Neuronal stem cell (in vitro differentiated cells): Measurements from ENCODE around the gene YIPF1.

Experiments used
- DNase-seq: peaks from one replicate; pipeline ENCODE4 v3.0.0-alpha.2; 2013; ENCODE audit warnings: low spot score
- H2AFZ ChIP-seq: one replicate; pipeline ENCODE4 v1.6.1; 2013; ENCODE audit warnings: mild to moderate bottlenecking, low read length, inconsistent platforms
- H2AK5ac ChIP-seq: 2 replicates; pipeline ENCODE4 v1.6.1; 2013; ENCODE audit warnings: low read depth, mild to moderate bottlenecking, inconsistent platforms, low read length, moderate library complexity, mixed read lengths
- H2BK120ac ChIP-seq: 2 replicates; pipeline ENCODE4 v1.6.1; 2013; ENCODE audit warnings: low read depth, mild to moderate bottlenecking, inconsistent platforms, low read length, moderate library complexity, mixed read lengths
- H2BK12ac ChIP-seq: one replicate; pipeline ENCODE4 v1.6.1; 2013; ENCODE audit warnings: low read length, inconsistent platforms
- H2BK15ac ChIP-seq: 2 replicates; pipeline ENCODE4 v1.6.1; 2013; ENCODE audit warnings: mild to moderate bottlenecking, low read length, inconsistent platforms, mixed read lengths
- H2BK5ac ChIP-seq: one replicate; pipeline ENCODE4 v1.6.1; 2013; ENCODE audit warnings: inconsistent platforms, mild to moderate bottlenecking, low read length, moderate library complexity
- H3K14ac ChIP-seq: one replicate; pipeline ENCODE4 v1.6.1; 2013; ENCODE audit warnings: low read length, inconsistent platforms
- H3K18ac ChIP-seq: 2 replicates; pipeline ENCODE4 v1.6.1; 2013; ENCODE audit warnings: low read length, inconsistent platforms
- H3K23ac ChIP-seq: 2 replicates; pipeline ENCODE4 v1.6.1; 2013; ENCODE audit warnings: low read depth, mild to moderate bottlenecking, mixed read lengths, low read length, inconsistent platforms; ENCODE audit not compliant: poor library complexity
- H3K27ac ChIP-seq: replicated peaks from 3 replicates; pipeline ENCODE4 v1.5.1; 2013; ENCODE audit warnings: low read length, inconsistent platforms
- H3K27me3 ChIP-seq, 3 experiments: 2 replicates each; pipeline ENCODE4 v1.6.1; 2013; ENCODE audit warnings: low read length in 3 of 3, mild to moderate bottlenecking in 2 of 3, inconsistent platforms in 1 of 3, low read depth in 1 of 3, mixed read lengths in 1 of 3, moderate library complexity in 1 of 3; ENCODE audit not compliant: control insufficient read depth in 3 of 3, insufficient read depth in 3 of 3
- H3K36me3 ChIP-seq, 2 donors: replicated peaks in 1 of 2; 2 replicates each; pipeline ENCODE4 v1.6.1; 2013; ENCODE audit warnings: low read length in 2 of 2; ENCODE audit not compliant: control insufficient read depth in 2 of 2, insufficient read depth in 2 of 2
- H3K4ac ChIP-seq: 2 replicates; pipeline ENCODE4 v1.6.1; 2013; ENCODE audit warnings: inconsistent platforms, mild to moderate bottlenecking, low read length, moderate library complexity
- H3K4me1 ChIP-seq, 2 donors: 1 replicate in 1 of 2; 2 replicates in 1 of 2; pipeline ENCODE4 v1.6.1; 2013; ENCODE audit warnings: low read length in 2 of 2, low read depth in 1 of 2; ENCODE audit not compliant: control insufficient read depth in 2 of 2, insufficient read depth in 1 of 2
- H3K4me2 ChIP-seq: one replicate; pipeline ENCODE4 v1.6.1; 2013; ENCODE audit warnings: mild to moderate bottlenecking, low read length, inconsistent platforms; ENCODE audit not compliant: insufficient read depth, poor library complexity, severe bottlenecking
- H3K4me3 ChIP-seq, 2 donors: 2 replicates each; pipeline ENCODE4 v1.5.1; 2013; ENCODE audit warnings: low read length in 2 of 2, mild to moderate bottlenecking in 2 of 2, inconsistent platforms in 1 of 2, moderate library complexity in 1 of 2
- H3K79me1 ChIP-seq: one replicate; pipeline ENCODE4 v1.6.1; 2013; ENCODE audit warnings: low read depth, mild to moderate bottlenecking, inconsistent platforms, low read length, moderate library complexity
- H3K9ac ChIP-seq: one replicate; pipeline ENCODE4 v1.6.1; 2013; ENCODE audit warnings: mild to moderate bottlenecking, low read depth, low read length, inconsistent platforms; ENCODE audit not compliant: poor library complexity
- H3K9me3 ChIP-seq, 2 donors: replicated peaks in 1 of 2; 2 replicates each; pipeline versions ENCODE3 to v1.6.1; 2013; ENCODE audit warnings: low read length in 2 of 2, mild to moderate bottlenecking in 2 of 2, inconsistent platforms in 1 of 2, low read depth in 1 of 2, mixed read lengths in 1 of 2, moderate library complexity in 1 of 2; ENCODE audit not compliant: control insufficient read depth in 2 of 2, insufficient read depth in 1 of 2
- H4K8ac ChIP-seq: one replicate; pipeline ENCODE4 v1.6.1; 2013; ENCODE audit warnings: low read depth, mild to moderate bottlenecking, inconsistent platforms, low read length, moderate library complexity
- H4K91ac ChIP-seq: one replicate; pipeline ENCODE4 v1.6.1; 2013; ENCODE audit warnings: low read length, low read depth, mild to moderate bottlenecking, inconsistent platforms; ENCODE audit not compliant: poor library complexity
- WGBS, 2 donors: extraction: QIAGEN DNeasy Blood & Tissue Kit; methylation state at CpG; one replicate each; pipeline ENCODE4 v1.1.7; 2013; ENCODE audit warnings: missing lambda C conversion rate in 2 of 2, mixed read lengths in 1 of 2; ENCODE audit not compliant: insufficient read length in 2 of 2, insufficient replicate concordance in 1 of 2; ENCODE audit errors: extremely low coverage in 2 of 2; 5-methylcytosine and 5-hydroxymethylcytosine counted together

Gene YIPF1

DNA sequence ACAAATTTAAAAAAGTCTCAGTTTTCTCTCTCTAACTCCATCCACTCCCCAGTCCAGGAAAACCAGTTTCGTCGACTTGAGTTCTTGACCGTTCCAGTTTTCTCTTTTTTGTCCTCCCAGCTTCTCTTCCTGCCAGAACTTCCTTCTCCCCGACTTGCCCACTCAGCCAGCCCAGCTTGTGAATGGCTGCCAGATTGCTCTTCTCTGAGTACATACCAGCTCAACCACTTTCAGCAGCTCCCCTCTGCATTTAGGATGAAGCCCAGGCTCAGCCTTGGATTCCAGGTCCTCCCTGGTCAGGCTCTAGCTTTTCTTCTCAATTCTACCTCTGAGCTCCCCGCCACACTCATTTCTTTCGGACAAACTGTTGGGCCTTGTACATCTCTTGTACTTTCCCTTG is 5.8 kb upstream of the YIPF1 start:
- Histone ChIP-seq H2BK120ac (no peak overlapping the region), H3K4ac (no peak overlapping the region), H3K9me3 (no peaks in the 10 kb centered on the region), H3K79me1 (no peaks in the 10 kb centered on the region), H3K4me1 (peaks cover 0 to 1% of the 10 kb centered on the region in 2 donors), H3K18ac (no peak overlapping the region), H3K23ac (no peak overlapping the region), H2BK12ac (no peak overlapping the region), H3K27ac (no peak overlapping the region), H3K9ac (no peak overlapping the region), H2AFZ (no peak overlapping the region), H3K4me2 (no peak overlapping the region), H2BK15ac (no peak overlapping the region), H3K4me3 (no peak overlapping the region), H3K27me3 (no peaks in the 10 kb centered on the region), H3K14ac (no peak overlapping the region), H2AK5ac (no peak overlapping the region), H2BK5ac (no peak overlapping the region), H4K8ac (no peak overlapping the region), H4K91ac (no peak overlapping the region), H3K36me3 (no peaks in the 10 kb centered on the region)
- no CpG with 5 or more reads among the region's 6 CpGs for WGBS, 2 donors
- DNase-seq = no peak

DNA sequence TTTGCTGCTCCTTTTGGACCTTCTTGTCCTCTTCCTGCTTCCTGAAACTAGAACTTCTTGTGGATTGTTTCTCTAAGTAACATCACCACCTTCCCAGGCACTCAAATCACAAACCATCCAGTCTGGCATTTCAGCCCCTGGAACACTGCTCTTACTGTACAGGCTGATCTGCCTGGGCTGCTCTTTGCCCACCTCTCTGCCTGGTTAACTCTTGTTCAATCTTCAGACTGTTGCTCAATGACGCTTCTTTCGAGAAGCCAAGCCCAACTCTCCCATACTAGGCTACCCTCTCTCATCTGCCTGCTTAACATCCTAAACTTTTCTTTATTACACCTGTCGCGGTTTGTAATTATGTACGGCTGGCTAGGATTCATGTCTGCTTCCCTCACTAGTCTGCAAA is 5.0 kb upstream of the YIPF1 start:
- no peak overlapping the region for H2AK5ac ChIP-seq
- no peak overlapping the region for H3K4me2 ChIP-seq
- H3K79me1 ChIP-seq = no peaks in the 10 kb centered on the region
- no peak overlapping the region for H3K14ac ChIP-seq
- no peak overlapping the region for H3K9ac ChIP-seq
- no peak overlapping the region for H3K18ac ChIP-seq
- WGBS, 2 donors = no CpG with 5 or more reads among the region's 5 CpGs
- H3K36me3 ChIP-seq = no peaks in the 10 kb centered on the region
- H3K27ac ChIP-seq = no peak overlapping the region
- no peaks in the 10 kb centered on the region for H3K27me3 ChIP-seq
- H2BK12ac ChIP-seq = no peak overlapping the region
- H2BK5ac ChIP-seq = no peak overlapping the region
- H3K4me3 ChIP-seq = no peak overlapping the region
- no peak for DNase-seq
- H2BK15ac ChIP-seq = no peak overlapping the region
- no peak overlapping the region for H2AFZ ChIP-seq
- no peak overlapping the region for H2BK120ac ChIP-seq
- no peaks in the 10 kb centered on the region for H3K9me3 ChIP-seq
- H3K4ac ChIP-seq = no peak overlapping the region
- no peak overlapping the region for H4K8ac ChIP-seq
- peaks cover 0 to 1% of the 10 kb centered on the region in 2 donors for H3K4me1 ChIP-seq
- no peak overlapping the region for H4K91ac ChIP-seq
- H3K23ac ChIP-seq = no peak overlapping the region

DNA sequence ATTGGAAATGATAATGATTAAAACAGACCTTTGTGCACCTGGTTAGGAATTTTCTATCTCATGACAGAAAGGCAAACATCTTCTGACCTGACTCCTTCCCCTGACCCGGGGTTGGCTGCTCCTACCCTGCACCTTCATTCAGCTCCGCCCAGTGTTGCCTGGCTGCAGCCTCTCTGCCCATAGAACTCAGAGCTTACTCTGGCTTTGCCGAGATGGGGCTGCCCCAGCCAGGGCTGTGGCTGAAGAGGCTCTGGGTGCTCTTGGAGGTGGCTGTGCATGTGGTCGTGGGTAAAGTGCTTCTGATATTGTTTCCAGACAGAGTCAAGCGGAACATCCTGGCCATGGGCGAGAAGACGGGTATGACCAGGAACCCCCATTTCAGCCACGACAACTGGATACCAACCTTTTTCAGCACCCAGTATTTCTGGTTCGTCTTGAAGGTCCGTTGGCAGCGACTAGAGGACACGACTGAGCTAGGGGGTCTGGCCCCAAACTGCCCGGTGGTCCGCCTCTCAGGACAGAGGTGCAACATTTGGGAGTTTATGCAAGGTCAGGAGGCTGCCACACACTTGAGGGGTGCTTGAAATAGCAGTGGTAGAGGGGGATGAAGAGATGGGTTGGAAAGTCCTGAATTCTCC is 4.5 kb upstream of the YIPF1 start, which contains the start of gene DIO1:
Gene DIO1, plus strand, starts transcription at position 189 of the 638 bp plus-strand sequence. Its CDS starts 24 bp downstream, at position 213.
- Histone ChIP-seq H3K4ac (no peak within 1 kb of the TSS), H3K79me1 (peaks cover 2% of the 10 kb centered on the region), H3K27me3 (no peaks in the 10 kb centered on the region), H2BK5ac (no peak within 1 kb of the TSS), H3K14ac (no peak within 1 kb of the TSS), H2BK120ac (no peak within 1 kb of the TSS), H3K23ac (no peak within 1 kb of the TSS), H3K4me2 (no peak within 1 kb of the TSS), H3K27ac (no peak within 1 kb of the TSS), H3K9ac (no peak within 1 kb of the TSS), H2AK5ac (no peak within 1 kb of the TSS), H3K4me1 (peaks cover 1 to 2% of the 10 kb centered on the region in 2 donors), H3K9me3 (no peaks in the 10 kb centered on the region), H4K8ac (no peak within 1 kb of the TSS), H3K18ac (no peak within 1 kb of the TSS), H3K4me3 (no peak within 1 kb of the TSS), H2BK12ac (no peak within 1 kb of the TSS), H3K36me3 (no peaks in the 10 kb centered on the region), H4K91ac (no peak within 1 kb of the TSS), H2BK15ac (no peak within 1 kb of the TSS), H2AFZ (no peak within 1 kb of the TSS)
- no CpG with 5 or more reads among the region's 14 CpGs for WGBS, 2 donors
- no peak for DNase-seq

DNA sequence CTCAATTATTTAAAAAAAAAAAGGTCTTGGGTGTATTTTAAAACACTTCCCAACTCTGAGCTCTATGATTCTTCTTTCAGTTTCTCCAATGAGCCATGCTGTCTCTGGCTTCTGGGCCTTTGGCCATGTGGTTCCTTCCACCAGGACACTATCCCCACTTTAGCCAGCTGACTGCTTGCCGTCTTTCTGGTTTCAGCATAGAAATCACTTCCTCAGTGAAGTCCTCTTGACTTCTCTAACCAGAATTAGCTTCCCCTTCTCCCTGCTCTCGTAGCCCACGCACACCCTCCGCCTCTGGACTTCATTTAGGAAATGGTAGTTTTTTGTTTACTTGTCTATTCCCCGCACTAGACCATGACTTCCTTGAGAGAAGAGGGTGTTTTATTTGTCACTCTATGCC is 3.3 kb upstream of the YIPF1 start:
- H3K18ac ChIP-seq = no peak overlapping the region
- H4K8ac ChIP-seq = no peak overlapping the region
- H2BK5ac ChIP-seq = no peak overlapping the region
- no peak for DNase-seq
- H3K79me1 ChIP-seq = peaks cover 2% of the 10 kb centered on the region
- WGBS, 2 donors = no CpG with 5 or more reads among the region's 5 CpGs
- H3K27me3 ChIP-seq = no peaks in the 10 kb centered on the region
- peaks cover 0 to 9% of the 10 kb centered on the region in 2 donors for H3K36me3 ChIP-seq
- H3K4ac ChIP-seq = no peak overlapping the region
- H3K14ac ChIP-seq = no peak overlapping the region
- H3K4me3 ChIP-seq = no peak overlapping the region
- no peak overlapping the region for H3K23ac ChIP-seq
- no peak overlapping the region for H4K91ac ChIP-seq
- no peak overlapping the region for H2BK120ac ChIP-seq
- H3K4me1 ChIP-seq = peaks cover 2 to 4% of the 10 kb centered on the region in 2 donors
- H3K9me3 ChIP-seq = no peaks in the 10 kb centered on the region
- H2AFZ ChIP-seq = no peak overlapping the region
- H3K4me2 ChIP-seq = no peak overlapping the region
- no peak overlapping the region for H2AK5ac ChIP-seq
- no peak overlapping the region for H2BK12ac ChIP-seq
- H3K9ac ChIP-seq = no peak overlapping the region
- no peak overlapping the region for H2BK15ac ChIP-seq
- H3K27ac ChIP-seq = no peak overlapping the region
